ENCODE results near the gene EHD1.

The EHD1 gene

DNA sequence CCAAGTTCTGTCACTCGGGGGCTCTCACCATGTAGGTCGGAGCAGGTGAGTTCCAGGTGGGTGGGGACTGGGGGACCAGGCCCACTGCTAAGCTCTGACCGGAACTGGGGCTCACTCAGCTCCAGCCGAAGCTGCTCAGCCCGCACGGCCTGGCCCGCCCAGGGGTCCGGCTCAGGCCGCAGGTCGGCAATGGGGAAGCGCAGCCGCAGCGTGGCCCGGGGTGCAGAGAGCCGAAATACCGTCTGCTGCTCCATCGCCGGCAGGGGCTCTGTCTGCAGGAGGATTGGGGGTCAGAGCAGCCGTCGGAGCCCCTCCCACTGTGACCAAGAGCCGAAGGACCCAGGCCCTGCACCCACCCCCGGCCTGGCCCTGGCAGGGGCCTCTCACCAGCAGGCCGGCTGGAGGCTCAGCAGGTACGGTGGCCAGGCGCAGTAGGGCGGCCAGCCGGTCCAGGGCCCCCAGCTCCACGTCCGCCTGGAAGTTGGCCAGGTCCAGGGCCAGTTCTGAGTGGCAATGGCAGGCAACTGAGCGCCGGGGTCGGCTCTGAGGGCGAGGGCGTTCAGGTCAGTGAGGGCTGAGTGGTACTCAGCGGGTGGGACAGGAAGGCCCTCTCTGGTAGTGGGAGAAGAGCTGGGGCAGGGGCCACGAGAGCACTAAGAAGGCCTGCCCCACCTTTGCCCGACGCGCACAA lies 31.4 kb upstream of the EHD1 start:
- DNase-seq = no peak

DNA sequence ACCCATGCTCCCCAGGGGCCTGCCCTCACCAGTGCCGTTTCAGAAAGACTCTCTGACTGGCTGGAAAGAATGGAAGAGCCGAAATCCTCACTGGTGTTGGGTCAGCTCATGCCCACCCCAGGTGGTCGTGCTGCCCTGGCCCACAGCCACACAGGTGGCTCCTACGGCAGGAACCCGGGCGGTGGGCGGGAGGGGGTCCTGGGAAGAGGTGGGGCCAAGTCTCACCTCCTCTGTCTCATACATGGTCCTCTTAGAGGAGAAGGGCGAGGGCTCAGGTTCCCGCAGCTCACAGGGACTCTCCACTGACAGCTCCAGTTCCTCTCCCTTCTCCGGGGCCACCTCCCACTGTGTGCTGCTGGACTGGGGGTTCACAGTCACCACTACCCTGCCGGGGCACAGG lies 30.3 kb upstream of the EHD1 start:
- no peak for DNase-seq

DNA sequence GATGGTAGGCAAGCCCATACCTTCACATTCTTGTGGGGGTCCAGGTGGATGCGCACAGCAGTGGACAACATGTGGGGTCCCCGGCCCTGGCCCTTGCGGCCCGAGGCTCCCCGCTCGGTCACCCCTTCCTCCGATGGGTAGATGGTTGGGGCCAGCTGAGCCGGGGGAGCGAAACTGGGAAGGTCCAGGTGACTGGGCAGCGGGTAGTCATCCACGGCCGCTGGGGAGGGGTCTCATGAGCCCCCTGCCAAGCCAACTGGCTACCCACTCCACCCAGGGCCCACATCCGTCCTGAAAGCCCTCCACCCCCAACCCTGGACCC lies 27.9 kb upstream of the EHD1 start:
- no peak for DNase-seq

DNA sequence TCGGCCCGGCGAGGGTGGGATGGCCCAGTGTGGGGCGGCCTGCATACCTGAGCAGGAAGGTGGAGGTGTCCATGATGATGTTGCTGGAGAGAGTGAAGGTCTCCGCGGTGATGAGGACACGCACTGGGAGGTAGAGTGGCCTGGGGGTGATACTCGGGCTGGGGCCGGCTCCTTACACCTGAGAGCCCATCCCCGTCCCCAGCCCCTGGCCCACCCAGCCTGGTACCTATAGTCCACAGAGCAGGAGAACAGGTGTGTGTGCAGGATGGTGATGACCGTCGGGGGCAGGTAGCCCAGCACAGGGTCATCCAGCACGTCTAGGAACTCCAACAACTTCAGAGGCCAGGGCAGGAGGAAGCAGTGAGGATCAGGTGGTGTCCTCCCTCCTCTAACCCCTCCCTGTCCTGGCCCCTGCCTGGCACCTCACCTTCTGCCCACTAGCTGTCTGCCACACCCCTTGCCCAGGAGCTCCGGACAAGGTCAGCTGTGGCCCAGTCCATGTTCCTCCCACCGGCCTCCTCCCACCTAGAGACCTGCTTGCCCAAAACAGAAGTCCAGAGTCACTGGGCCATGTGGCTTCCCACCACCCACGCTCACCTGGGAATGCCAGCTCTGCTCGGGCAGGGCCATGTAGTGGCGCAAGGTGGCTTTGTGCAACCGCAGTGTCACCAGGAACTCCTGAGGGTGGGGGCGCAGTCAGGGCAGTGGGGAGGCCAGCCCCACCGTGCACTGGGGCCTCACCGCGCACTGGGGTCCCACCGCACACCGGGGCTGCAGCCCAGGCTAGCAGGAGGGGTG lies 27.3 kb upstream of the EHD1 start:
- DNase-seq = no peak

DNA sequence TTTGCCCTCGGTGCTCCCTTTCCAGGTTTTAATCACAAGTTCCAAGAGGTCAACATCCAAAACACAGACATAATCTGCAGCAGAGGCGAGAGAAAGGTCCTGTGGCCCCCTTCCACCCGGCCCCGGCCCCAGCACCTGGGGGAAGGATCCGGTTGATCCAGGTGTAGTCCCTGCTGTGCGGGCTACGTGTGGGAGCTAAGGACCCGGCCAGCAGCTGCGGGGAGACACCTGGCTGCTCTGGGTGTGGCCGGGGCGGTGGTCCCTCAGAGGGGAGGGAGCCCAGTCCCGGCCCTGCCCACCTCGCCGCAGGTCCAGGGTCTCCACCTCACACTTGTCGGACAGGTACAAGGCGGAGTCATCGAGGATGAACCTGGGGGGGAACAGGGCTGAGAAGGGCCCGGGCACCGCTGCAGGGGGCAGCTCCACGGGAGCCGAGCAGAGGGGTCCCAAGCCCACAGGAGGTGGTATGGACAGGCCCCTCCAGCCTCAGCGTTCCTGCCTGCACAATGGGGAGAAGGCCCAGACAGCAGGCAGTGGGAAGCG lies 24.9 kb upstream of the EHD1 start:
- DNase-seq = no peak

DNA sequence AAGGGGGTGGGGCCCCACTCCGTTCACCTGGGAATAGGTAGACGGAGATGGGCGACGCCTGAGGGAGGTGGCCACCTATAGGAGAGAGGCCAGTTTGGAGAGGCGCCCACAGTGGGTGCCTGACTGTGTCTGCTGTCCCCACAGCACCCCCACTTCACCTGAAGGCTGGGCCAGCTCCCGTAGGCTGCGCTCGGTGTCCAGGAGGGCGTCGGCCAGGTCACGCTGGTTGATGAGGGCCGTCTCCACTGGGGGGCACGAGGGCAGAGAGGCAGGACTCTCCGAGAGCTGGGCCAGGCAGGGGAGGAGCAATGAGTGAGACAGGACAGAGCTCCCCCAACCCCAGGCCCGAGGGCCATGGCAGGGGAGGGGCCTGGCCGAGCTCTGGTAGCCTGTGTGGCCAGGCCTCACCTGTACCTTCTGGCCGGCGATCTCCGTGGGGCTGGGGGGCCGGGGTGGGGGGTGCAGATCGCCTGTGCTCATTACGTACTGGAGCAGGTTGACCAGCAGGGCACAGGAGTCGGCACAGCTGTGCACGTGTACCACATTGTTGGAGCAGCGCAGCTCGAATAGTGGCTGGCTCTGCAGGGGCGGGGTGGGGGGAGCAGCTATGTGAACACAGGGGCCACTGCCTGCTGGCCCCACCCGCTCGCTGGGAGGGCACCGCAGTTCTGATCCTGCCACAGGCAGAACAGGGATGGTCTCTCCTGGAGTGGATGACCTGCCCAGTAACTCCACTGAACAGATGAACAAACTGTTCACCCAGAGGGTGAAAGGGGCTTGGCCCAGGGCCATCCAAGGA lies 23.9 kb upstream of the EHD1 start:
- no peak for DNase-seq

DNA sequence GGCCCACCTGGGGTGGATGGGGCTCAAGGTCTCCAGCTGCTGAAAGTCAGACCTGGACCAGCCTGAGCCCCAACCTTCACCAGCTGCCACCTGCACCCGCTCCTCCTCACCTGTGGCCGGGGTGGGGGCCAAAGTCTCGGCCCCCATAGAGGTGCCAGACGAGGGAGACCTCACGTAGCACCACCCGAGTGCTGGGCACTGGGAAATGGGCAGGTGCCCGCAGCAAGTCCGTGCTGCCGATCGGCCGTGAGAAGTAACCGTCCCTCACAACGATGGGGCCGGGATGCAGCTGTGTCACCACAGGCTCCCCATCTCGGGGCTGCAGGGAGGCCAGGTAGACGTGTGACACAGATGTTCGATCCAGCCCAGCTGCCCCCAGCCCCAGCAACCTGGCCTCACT lies 22.4 kb upstream of the EHD1 start:
- DNase-seq = no peak

DNA sequence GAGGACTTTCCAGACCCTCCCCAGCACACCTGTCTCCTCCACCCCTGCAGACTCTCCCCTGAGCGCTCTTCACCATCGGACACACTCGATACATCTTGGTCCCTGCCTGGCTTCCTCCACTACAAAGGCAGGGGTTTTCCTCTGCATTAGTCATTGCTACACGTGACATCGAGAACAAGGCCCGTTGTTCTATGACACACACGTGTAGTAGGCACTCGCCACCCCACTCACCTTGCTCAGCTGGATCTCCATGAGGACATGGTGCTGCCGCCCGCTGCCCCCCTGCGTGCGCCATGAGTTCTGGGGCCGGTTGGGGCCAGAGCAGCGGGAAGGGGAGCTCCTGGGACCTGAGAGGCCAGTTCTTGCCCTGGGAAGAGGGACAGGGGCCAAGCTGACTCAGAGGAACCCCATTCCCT lies 21.9 kb upstream of the EHD1 start:
- peak; percentile 69 to 76 for DNase-seq

DNA sequence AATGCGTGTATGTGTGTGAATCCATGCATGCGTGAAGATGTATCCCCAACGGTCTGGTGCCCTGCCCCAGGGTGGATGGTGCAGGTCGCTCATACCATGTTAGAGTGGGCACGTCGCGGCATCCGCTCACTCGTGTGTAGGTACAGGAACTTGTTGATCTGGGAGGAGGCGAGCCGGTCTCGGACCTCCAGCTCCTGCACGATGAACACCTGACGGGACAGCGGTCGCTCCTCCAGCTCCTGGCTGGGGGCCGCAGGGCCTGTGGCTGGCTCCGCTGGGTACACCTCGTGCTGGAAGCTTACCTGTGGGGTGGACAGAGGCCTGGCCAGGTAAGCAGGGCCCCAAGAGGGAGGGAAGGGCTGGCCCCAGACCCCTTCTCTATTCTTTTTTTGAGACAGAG lies 20.1 kb upstream of the EHD1 start:
- DNase-seq = no peak

DNA sequence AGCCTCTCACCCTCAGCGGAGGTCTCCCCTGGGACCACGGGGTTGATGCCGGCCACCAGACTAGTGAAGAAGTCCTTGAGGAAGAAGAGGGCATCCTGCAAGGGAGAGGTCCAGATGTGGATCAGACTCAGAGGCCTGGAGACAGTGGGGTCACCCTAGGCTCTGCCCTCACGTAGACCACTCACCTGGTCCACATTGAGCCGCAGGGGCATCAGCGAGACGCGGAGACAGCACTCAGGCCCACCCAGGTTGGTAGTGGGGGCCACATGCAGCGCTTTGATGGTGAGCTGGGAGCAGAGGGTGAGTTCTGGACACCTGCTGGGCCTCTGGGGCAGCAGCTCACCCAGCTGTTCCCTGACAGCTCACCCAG lies 19.6 kb upstream of the EHD1 start:
- no peak for DNase-seq

DNA sequence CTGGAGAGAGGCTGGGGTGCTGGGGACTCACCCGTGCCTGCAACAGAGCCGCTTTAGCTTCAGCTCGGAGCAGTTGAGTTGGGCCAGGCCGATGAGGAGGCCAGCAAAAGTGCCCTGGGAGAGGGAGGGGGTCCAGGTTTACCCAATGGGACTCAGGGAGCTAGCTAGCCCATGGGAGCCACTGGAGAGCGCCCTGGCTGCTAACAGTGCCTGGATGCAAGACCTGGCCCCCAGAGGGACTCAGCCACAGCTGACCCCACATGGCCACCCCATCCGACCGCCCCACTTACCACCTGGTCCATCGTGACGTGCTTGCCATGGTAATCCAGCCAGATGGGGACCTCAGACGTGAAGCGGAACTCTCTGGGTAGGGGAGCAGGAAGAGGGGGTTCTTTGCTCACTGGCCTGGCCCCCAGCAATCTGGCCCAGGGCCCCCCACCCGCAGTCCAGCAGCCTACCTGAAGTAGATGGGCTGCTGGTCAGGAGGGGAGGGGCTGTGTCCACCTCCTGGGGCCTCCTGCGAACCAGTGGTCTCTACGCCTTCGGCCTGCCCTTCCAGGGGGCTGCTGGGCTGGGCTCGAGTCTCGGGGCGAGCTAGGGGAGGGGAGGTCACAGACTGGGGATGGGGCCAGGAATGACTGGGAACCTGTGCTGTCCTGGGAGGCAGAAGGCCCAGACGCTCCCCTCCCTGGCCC lies 19.1 kb upstream of the EHD1 start:
- DNase-seq = no peak

DNA sequence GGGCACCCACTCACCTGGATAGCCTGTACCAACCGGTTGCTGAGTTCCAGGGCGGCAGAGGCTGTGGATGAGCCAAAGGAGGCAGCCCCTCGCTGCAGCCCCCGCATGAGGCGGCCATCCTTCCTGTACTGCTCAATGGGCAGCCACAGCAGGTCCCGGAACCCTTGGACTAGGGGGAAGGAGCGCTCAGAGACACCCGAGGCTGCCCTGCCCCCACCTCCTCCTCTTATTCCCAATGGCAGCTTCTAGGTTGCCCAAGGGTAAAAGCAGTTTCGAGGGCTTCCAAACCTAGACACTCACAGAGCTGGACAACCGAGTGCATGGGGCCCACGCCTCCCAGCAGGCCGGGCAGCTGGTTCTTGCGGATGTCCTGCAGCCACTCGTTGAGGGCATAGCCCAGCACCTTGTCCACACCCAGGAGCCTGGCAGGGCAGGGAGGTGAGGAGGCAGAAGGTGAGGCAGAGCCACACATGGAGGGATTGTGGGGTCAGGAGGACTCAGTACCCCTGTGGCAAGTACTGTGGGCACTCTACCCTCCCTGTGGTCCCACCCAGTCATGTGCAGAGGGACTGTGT lies 18.1 kb upstream of the EHD1 start:
- no peak for DNase-seq

DNA sequence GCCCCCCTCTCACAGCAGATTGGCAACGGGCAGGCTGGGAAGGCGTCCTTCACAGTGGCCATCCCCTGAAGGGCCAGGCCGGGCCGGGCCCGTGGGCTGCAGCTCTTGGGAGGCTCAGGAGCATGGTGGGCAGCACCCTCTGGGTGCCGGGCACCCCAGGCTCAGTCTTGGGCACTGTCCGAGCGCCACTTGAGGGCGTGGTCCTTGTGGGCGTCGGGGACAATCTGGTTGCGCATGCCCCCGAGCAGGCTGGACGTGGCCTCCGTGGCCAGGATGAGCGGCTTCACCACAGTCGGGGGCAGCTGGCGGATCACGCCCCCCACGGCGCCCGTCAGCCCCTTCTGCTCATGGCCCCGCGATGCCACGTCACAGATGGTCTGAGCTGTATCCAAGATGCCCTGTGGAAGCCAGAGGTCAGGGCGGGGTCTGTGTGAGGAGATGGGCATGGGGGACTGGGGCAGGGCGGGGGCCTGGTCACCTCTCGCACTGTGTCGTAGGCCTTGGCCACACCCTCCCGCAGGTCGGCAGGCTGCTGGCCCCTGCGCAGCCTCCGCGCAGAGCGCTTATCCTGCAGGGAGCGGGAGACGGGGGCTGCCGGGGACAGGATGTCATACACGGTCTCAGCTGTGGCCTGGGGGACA lies 16.5 kb upstream of the EHD1 start:
- DNase-seq = no peak

DNA sequence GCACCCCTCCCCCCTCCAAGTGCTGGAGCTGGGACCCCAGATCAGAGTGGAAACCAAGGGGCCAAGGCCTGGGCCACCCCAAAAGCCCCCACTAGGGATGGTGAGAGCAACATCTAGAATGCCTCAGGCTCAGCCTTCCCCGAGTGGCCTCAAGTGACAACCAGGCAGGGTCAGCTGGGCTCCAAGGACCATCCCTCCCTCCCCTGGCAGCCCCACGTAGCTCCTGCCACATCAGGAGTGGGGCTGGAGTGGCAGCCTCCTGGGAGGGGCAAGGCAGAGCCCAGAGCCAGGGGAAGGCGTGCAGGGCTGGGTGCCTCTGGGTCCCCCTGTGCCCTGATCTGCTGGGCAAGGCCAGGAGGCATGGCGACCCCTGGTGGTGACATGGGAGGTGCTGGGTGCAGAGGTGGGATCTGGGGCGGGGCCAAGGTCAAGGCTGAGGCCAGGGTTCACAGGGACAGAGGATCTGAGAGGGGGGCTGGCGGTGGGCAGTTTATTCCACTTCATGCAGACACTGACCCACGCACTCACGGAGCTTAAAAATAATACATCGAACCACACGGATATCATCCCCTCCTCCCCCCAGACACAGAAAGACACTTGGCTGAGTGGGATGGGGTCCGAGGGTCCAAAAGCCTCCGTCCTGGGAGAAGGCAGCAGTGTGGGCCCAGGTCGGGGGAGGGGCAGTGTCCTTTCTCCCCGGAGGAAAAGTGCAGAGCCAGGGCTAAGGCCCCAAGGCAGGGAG lies 15.8 kb upstream of the EHD1 start:
- peak; percentile 91 to 93 for DNase-seq

DNA sequence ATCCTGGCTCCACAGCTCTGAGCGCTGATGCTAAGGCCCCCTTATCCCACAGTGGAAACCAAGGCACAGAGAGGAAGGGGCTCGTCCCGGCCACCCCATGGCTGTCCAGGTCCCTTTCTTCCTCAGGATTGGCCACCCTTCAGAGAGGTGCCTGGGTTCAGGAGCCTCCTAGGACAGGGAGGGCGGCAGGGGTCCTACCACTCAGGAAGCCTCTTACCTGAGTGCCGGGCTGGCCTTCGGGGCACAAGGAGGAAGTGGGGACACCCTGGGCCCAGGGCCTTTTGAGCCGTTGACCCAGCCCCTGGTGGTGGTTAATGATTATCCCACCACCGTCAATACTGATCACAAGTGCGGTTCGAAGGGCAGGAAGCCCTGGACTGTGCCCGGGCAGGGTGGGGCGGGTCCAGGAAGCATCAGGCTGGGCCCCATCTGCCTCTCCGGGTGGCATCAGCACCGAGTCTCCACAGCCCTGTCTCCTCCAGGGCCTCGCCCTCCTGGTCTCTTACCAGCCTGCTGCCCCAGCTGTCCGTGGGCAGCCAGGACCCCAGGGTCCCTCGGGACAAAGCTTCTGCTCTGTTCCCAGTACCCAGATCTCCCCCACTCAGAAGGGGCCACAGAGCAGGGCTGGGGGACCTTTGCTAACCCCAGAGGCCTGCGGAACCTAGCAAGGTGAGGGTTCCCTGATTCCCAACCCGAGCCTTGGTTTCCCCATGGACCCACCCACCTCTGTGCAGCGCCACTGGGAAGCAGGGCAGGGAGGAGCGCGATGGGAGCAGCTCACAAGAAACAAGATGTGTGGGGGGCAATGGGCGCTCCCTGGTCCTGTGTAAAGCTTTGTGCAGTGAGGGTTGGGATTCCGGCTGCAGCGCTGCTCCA lies 15.0 kb upstream of the EHD1 start:
- DNase-seq = no peak

DNA sequence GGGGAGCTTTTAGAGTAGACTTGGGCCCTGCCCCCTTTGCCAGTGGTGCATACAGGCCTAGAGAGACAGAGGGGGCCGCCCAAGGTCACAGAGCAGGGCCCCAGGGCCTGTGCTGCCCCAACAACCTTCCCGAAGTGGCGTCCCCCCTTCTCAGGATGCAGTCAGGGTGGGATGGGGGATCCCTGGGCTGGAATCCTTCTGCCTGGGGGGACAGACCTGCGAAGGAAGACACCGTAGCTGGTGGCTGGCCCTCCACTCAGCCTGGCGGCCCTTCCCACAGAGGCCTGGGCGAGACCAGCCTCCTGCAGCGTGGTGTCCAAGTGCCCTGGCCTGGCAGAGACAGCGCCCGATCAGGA lies 14.4 kb upstream of the EHD1 start:
- no peak for DNase-seq

DNA sequence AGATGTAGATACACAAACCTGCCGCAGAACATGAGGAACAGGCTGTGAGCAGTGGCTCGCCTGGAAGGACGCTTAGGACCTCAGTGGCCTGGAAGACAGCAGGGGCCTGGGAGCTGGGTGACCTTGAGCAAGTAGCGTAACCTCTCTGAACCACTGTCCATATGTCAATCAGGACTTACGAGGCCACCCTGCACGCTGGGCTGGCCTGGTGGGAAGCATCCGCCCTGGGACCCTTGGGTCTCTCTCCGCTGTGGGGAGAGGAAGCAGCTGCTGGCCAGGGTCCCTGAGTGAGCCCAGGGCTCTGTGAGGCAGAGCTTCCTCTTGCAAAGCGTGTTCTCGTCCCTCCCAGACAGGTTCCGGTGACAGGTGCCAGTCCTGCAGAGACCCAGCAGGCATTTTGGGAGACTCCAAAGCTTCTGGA lies 14.0 kb upstream of the EHD1 start:
- DNase-seq = no peak

DNA sequence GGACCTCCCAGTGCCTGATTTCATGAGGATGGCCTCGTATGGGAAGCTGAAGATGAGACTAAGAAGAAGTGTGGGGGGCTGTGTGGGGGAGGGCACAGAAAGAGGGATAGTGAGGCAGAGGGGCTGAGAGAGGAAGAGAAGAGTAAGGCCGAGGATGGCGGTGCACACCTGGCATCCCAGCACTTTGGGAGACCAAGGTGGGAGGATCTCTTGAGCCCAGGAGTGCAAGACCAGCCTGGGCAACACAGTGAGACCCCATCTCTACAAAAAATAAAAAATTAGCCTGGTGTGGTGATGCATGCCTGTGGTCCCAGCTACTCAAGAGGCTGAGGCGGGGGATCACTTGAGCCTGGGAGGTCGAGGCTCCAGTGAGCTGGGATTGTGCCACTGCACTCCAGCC lies 13.5 kb upstream of the EHD1 start:
- no peak for DNase-seq

DNA sequence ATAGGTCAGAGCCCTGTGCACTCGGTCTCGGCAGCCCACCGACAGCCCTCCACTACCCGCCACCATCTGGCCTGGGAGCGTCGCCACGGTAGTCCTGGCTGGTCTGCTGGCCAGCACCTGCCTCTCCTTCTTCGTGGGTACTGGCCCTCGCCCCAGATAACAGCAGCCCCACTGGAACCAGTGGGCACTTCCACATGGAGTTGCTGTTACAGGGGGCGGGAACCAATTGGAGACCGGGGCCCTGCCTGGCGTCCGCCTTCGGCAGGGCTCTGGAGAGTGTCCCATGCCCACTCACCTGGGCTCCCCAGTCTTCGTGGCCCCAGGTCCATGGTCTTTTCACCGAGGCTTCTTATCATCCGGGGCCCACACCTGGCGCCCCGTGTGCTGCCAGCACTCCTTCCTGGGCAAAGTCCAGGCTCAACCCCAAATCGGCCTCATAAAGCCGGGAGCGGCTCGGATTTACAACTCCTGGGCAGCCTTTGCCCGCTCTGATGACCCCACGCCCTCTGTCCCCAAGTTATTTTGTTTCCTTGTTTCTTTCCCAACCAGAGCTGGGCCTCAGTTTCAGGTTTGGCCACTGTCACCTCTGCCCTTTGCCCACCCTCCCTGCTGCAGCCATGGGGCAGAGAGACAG lies 12.9 kb upstream of the EHD1 start:
- DNase-seq = no peak

DNA sequence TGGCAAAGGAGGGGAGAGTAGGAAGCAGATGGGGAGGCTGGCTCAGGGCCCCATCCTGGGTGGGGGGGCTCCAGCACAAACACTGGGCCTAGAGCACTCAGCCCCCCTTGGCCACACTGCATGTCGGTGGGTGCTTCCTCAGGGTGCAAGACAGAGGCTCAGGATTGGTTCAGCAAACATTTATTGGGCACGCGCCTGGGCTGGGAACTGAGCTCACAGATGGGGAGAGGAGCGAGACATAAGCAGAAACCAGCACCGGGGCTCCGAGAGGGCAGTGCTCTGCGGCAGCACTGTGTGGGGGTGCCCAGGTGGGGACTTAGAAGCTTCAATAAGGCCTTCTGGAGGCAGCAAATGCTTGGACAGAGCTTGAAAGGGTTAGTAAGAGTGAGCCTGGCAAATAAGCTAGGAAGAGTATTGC lies 12.1 kb upstream of the EHD1 start:
- no peak for DNase-seq
